B cell (primary cell): Measurements from ENCODE around the gene HS2ST1.
"Not testable (repeated sequence)": the region's sequence is repeated elsewhere in the genome, so short reads cannot be mapped to it uniquely, and the experiment has no call there.

Experiments used
- CTCF ChIP-seq: fragments of 200-600 bp; IDR thresholded peaks from one replicate; pipeline ENCODE4 v1.8.0; 2022; ENCODE audit warnings: antibody characterized with exemption, mild to moderate bottlenecking
- EZH2 ChIP-seq: IDR thresholded peaks from 2 replicates; pipeline ENCODE4 v1.6.1; 2012; ENCODE audit warnings: borderline replicate concordance, low read depth, mild to moderate bottlenecking, moderate library complexity, low read length; ENCODE audit not compliant: insufficient read depth, poor library complexity, severe bottlenecking

DNA sequence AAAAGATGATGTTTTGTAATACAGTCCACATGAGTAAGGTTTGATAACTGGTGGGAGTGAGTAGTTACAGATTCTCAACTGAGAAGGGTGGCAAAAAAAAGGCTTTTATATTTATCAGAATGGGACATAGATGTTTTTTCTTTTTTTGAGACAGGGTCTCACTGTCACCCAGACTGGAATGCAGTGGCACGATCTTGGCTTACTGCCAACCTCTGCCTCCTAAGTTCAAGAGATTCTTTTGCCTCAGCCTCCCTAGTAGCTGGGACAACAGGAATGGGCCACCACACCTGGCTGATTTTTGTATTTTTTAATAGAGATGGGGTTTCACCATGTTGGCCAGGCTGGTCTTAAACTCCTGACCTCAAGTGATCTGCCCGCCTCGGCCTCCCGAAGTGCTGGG lies 113.1 kb downstream of the HS2ST1 start:
- not testable (repeated sequence) for TF ChIP-seq CTCF, EZH2
